Lower lobe of right lung (tissue), 2 donors: ENCODE results near the gene ZNF619. TPM values are rescaled to one million over a fixed set of nuclear protein-coding genes. Genes with fewer than 3 reads are reported as not detected.
"Not testable (repeated sequence)": the region's sequence is repeated elsewhere in the genome, so short reads cannot be mapped to it uniquely, and the experiment has no call there.

Experiments used
- ATAC-seq, 2 donors: fragments of 200-7000 bp; cut with Tn5 transposase; one replicate each; pipeline ENCODE4 v1.9.1; 2020 to 2022; ENCODE audit warnings: mild to moderate bottlenecking in 2 of 2, moderate library complexity in 2 of 2
- DNase-seq: peaks from one replicate; pipeline ENCODE4 v3.0.0-alpha.2; 2020
- H3K27ac ChIP-seq: fragments of 200-600 bp; one replicate; pipeline ENCODE4 v1.8.0; 2022
- H3K27me3 ChIP-seq: fragments of 200-600 bp; one replicate; pipeline ENCODE4 v1.8.0; 2022; ENCODE audit warnings: low read depth
- H3K36me3 ChIP-seq: fragments of 200-600 bp; one replicate; pipeline ENCODE4 v1.8.0; 2022; ENCODE audit warnings: mild to moderate bottlenecking
- H3K4me1 ChIP-seq: fragments of 200-600 bp; one replicate; pipeline ENCODE4 v1.8.0; 2022
- H3K4me3 ChIP-seq: fragments of 200-600 bp; one replicate; pipeline ENCODE4 v1.8.0; 2022; ENCODE audit warnings: mild to moderate bottlenecking
- H3K9me3 ChIP-seq: fragments of 200-600 bp; one replicate; pipeline ENCODE4 v1.8.0; 2022
- CTCF ChIP-seq: fragments of 200-600 bp; IDR thresholded peaks from one replicate; pipeline ENCODE4 v1.8.0; 2022; ENCODE audit warnings: antibody characterized with exemption, mild to moderate bottlenecking
- intact Hi-C: fragments of 100-400 bp; cut with DNase I; formaldehyde crosslinking; loops from one replicate; pipeline ENCODE4 v1.11.0; 2022
- total RNA-seq: library from RNA; stranded (reverse); fragmentation: NEBNext Ultra II Directional; extraction: Animal tissue kit (Norgen Biotek cat#: 25700); gene quantifications from one replicate; pipeline ENCODE4 v1.2.1, GENCODE V29; 2021
- donor health status: DM: no; HTN: yes; CAD: no; lungs with severe emphysema.

Gene ZNF619
- total RNA-seq, 1 donor from 2014 or later, result 8.6 TPM

GRCh38 chr3:40461161-40461560, 15.8 kb upstream of the ZNF619 start:
- TF ChIP-seq CTCF, result no peak
- no peaks in the 10 kb centered on the region for H3K27me3 ChIP-seq
- intact Hi-C loops, result no loop called here
- H3K4me3 ChIP-seq, result no peak overlapping the region
- no peak for DNase-seq
- H3K4me1 ChIP-seq, result peaks cover 40% of the 10 kb centered on the region
- H3K9me3 ChIP-seq, result no peaks in the 10 kb centered on the region
- H3K36me3 ChIP-seq, result peaks cover 76% of the 10 kb centered on the region
- ATAC-seq, result no peak
- H3K27ac ChIP-seq, result no peak overlapping the region

- H3K4me3 ChIP-seq, ATAC-seq, intact Hi-C loops, H3K27me3 ChIP-seq, H3K9me3 ChIP-seq, H3K27ac ChIP-seq, DNase-seq: not testable (repeated sequence)
- Histone ChIP-seq H3K36me3 (peaks cover 85% of the 10 kb centered on the region), H3K4me1 (peaks cover 33% of the 10 kb centered on the region)
Measured at GRCh38 chr3:40462838-40463237, 14.1 kb upstream of the ZNF619 start.

GRCh38 chr3:40463579-40463978, 13.3 kb upstream of the ZNF619 start:
- ATAC-seq (no peak), DNase-seq (no peak)
- intact Hi-C loops, result no loop called here
- Histone ChIP-seq H3K4me3 (no peak overlapping the region), H3K9me3 (no peaks in the 10 kb centered on the region), H3K27me3 (no peaks in the 10 kb centered on the region), H3K36me3 (peaks cover 80% of the 10 kb centered on the region), H3K27ac (no peak overlapping the region), H3K4me1 (peaks cover 25% of the 10 kb centered on the region)
- no peak for TF ChIP-seq CTCF

- no peaks in the 10 kb centered on the region for H3K9me3 ChIP-seq
- peaks cover 70% of the 10 kb centered on the region for H3K36me3 ChIP-seq
- no peak overlapping the region for H3K4me3 ChIP-seq
- intact Hi-C loops, result no loop called here
- H3K4me1 ChIP-seq, result peaks cover 18% of the 10 kb centered on the region
- no peaks in the 10 kb centered on the region for H3K27me3 ChIP-seq
- no peak for DNase-seq
- H3K27ac ChIP-seq, result no peak overlapping the region
- ATAC-seq, result no peak
- TF ChIP-seq CTCF, result no peak
Measured at GRCh38 chr3:40464339-40465110, 12.4 kb upstream of the ZNF619 start.

GRCh38 chr3:40465111-40465407, 11.9 kb upstream of the ZNF619 start:
- H3K9me3 ChIP-seq, result no peaks in the 10 kb centered on the region
- H3K4me3 ChIP-seq, result no peak overlapping the region
- TF ChIP-seq CTCF, result no peak
- ATAC-seq, result no peak
- no peak overlapping the region for H3K27ac ChIP-seq
- no peaks in the 10 kb centered on the region for H3K27me3 ChIP-seq
- DNase-seq, result no peak
- intact Hi-C loops, result no loop called here
- peaks cover 65% of the 10 kb centered on the region for H3K36me3 ChIP-seq
- peaks cover 12% of the 10 kb centered on the region for H3K4me1 ChIP-seq

- Histone ChIP-seq H3K4me1 (peaks cover 8% of the 10 kb centered on the region), H3K27ac (no peak overlapping the region), H3K4me3 (no peak overlapping the region), H3K36me3 (peaks cover 61% of the 10 kb centered on the region), H3K27me3 (no peaks in the 10 kb centered on the region), H3K9me3 (no peaks in the 10 kb centered on the region)
- DNase-seq (no peak), ATAC-seq (no peak)
- intact Hi-C loops, result no loop called here
- TF ChIP-seq CTCF, result no peak
Measured at GRCh38 chr3:40465456-40465855, 11.5 kb upstream of the ZNF619 start.
